CD4-positive, alpha-beta memory T cell (primary cell): Measurements from ENCODE around the gene SUMF1. TPM values are rescaled to one million over a fixed set of nuclear protein-coding genes. Genes with fewer than 3 reads are reported as not detected.

Experiments
- CTCF ChIA-PET: fragments of 350-600 bp; sonication (Branson Sonifier 250); formaldehyde crosslinking; loops from one replicate; lab custom pipeline; 2021; ENCODE audit warnings: inconsistent platforms; ENCODE audit not compliant: partially characterized antibody; lab: Charles Lee
- POLR2A ChIA-PET: fragments of 350-600 bp; sonication (Branson Sonifier 250); formaldehyde crosslinking; loops from one replicate; lab custom pipeline; 2021; ENCODE audit not compliant: partially characterized antibody; lab: Charles Lee
- DNase-seq, 5 donors: peaks; one replicate each; pipeline versions ENCODE4 v3.0.0 to v3.0.0-alpha.2; 2020 to 2022; ENCODE audit warnings: mixed read lengths in 1 of 5
- H3K27ac ChIP-seq: one replicate; pipeline ENCODE4 v1.7.0; 2013; ENCODE audit warnings: low read depth, low read length
- H3K27me3 ChIP-seq: 2 replicates; pipeline ENCODE4 v1.7.0; 2013; ENCODE audit warnings: mild to moderate bottlenecking, low read length, moderate library complexity; ENCODE audit not compliant: insufficient read depth
- H3K36me3 ChIP-seq: 2 replicates; pipeline ENCODE4 v1.7.0; 2013; ENCODE audit warnings: mild to moderate bottlenecking, low read length, moderate library complexity; ENCODE audit not compliant: insufficient read depth
- H3K4me1 ChIP-seq: 2 replicates; pipeline ENCODE4 v1.7.0; 2013; ENCODE audit warnings: mild to moderate bottlenecking, low read length, moderate library complexity; ENCODE audit not compliant: insufficient read depth
- H3K4me3 ChIP-seq, 2 donors: one replicate each; pipeline ENCODE4 v1.7.0; 2013; ENCODE audit warnings: low read length in 2 of 2, mild to moderate bottlenecking in 1 of 2
- H3K9me3 ChIP-seq, 2 donors: one replicate each; pipeline ENCODE4 v1.7.0; 2013; ENCODE audit warnings: low read length in 2 of 2, control low read depth in 1 of 2; ENCODE audit not compliant: control insufficient read depth in 1 of 2
- H3K27ac Mint-ChIP-seq, 7 donors: one replicate each; pipeline ENCODE4 v1.8.0; 2020 to 2021; ENCODE audit warnings: mixed read lengths in 7 of 7, mild to moderate bottlenecking in 6 of 7, inconsistent platforms in 3 of 7, moderate library complexity in 3 of 7
- H3K27me3 Mint-ChIP-seq, 2 donors: one replicate each; pipeline ENCODE4 v1.8.0; 2020 to 2021; ENCODE audit warnings: mixed read lengths in 2 of 2
- H3K36me3 Mint-ChIP-seq, 2 donors: one replicate each; pipeline ENCODE4 v1.8.0; 2020 to 2021; ENCODE audit warnings: mixed read lengths in 2 of 2, inconsistent platforms in 1 of 2, mild to moderate bottlenecking in 1 of 2
- H3K4me1 Mint-ChIP-seq, 4 donors: one replicate each; pipeline ENCODE4 v1.8.0; 2020 to 2021; ENCODE audit warnings: mixed read lengths in 4 of 4, mild to moderate bottlenecking in 1 of 4
- H3K4me3 Mint-ChIP-seq, 8 donors: one replicate each; pipeline ENCODE4 v1.8.0; 2020 to 2021; ENCODE audit warnings: mixed read lengths in 8 of 8, mild to moderate bottlenecking in 7 of 8, moderate library complexity in 6 of 8, inconsistent platforms in 3 of 8
- H3K9me3 Mint-ChIP-seq, 8 donors: one replicate each; pipeline ENCODE4 v1.8.0; 2020 to 2021; ENCODE audit warnings: mixed read lengths in 8 of 8, mild to moderate bottlenecking in 5 of 8, inconsistent platforms in 3 of 8, moderate library complexity in 1 of 8
- intact Hi-C: fragments of 100-400 bp; cut with micrococcal nuclease; formaldehyde crosslinking; loops from one replicate; pipeline ENCODE4 v1.15.1; 2023
- polyA plus RNA-seq, 2 donors: library from polyadenylated mRNA; unstranded; fragments of 300-500 nt; fragmentation: Illumina TruSeq; gene quantifications; one replicate each; pipeline ENCODE4 v1.2.3, GENCODE V29; 2021
- total RNA-seq, 2 experiments: library from RNA; stranded (reverse); gene quantifications; one replicate each; pipeline ENCODE4 v1.2.3, GENCODE V29; 2021

Gene SUMF1
- total and polyA plus RNA-seq, 4 experiments from 2014 or later = 13.9 to 38.3 (median 22.3) TPM

GRCh38 chr3:4338751-4339150 lies 128.3 kb downstream of the SUMF1 start:
- Mint-ChIP-seq H3K9me3 (peaks cover 0 to 1% (median 0%) of the 10 kb centered on the region in 8 donors), H3K4me1 (no peaks in the 10 kb centered on the region), H3K36me3 (peaks cover 1 to 12% of the 10 kb centered on the region in 2 donors), H3K27me3 (no peaks in the 10 kb centered on the region), H3K4me3 (no peak overlapping the region), H3K27ac (no peak overlapping the region)
- intact Hi-C loops = no loop called here
- no peak for DNase-seq
- Histone ChIP-seq H3K36me3 (no peaks in the 10 kb centered on the region), H3K27ac (no peak overlapping the region), H3K4me3 (no peak overlapping the region), H3K4me1 (no peaks in the 10 kb centered on the region), H3K27me3 (no peaks in the 10 kb centered on the region), H3K9me3 (no peaks in the 10 kb centered on the region)
- ChIA-PET POLR2A (no interaction called here), CTCF (interaction anchor here (4.6 kb wide), 1 partner anchor 12 kb away, joined by 29 read pairs; no protein-coding TSS in a partner anchor)

- no peak for DNase-seq
- Mint-ChIP-seq H3K4me1 (no peaks in the 10 kb centered on the region), H3K36me3 (peaks cover 0 to 12% of the 10 kb centered on the region in 2 donors), H3K9me3 (peaks cover 0 to 2% (median 0%) of the 10 kb centered on the region in 8 donors), H3K27me3 (no peaks in the 10 kb centered on the region), H3K4me3 (no peak overlapping the region), H3K27ac (peak overlapping the region in 1 of 7 donors; percentile 43)
- ChIA-PET CTCF (interaction anchor here (1.7 to 1.9 kb wide), 2 partner anchors 10 to 14 kb away, joined by 3 to 4 read pairs; no protein-coding TSS in a partner anchor), POLR2A (no interaction called here)
- Histone ChIP-seq H3K4me3 (no peak overlapping the region), H3K9me3 (no peaks in the 10 kb centered on the region), H3K36me3 (no peaks in the 10 kb centered on the region), H3K4me1 (no peaks in the 10 kb centered on the region), H3K27me3 (no peaks in the 10 kb centered on the region), H3K27ac (no peak overlapping the region)
- intact Hi-C loops = no loop called here
These were observed 130.1 kb downstream of the SUMF1 start for GRCh38 chr3:4336850-4337546.

DNA sequence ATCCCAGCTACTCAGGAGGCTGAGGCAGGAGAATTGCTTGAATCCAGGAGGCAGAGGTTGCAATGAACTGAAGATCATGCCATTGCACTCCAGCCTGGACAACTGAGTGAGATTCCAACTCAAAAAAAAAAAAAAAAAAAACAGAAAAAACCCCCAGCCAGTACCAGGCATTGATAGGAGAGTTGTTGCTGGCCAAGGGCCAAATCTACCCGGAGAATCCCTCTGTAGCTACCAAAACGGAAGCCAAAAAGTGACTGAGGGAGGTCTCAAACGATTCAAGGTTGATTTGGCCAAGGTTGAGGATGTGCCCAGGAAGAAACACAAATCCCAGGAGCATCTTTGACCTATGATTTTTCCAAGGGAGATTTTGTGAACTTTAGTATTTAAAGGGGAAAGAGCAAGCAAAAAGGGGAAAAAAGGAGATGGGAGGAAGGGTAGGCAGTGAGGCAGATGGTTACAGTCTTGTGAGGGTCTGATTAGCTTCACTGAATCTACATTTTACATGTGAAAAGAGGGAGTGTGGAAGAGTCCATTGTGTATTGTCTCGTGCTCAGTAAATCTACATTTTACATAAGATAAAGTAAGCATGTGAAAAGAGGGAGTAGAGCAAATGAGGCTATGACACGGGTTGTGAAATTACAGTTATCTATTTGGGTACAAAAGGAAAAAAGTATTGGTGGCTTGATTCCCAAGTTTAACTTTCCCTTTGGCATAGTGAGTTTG lies 131.1 kb downstream of the SUMF1 start:
- intact Hi-C loops = no loop called here
- no peak overlapping the region for H3K4me3 ChIP-seq
- POLR2A ChIA-PET = no interaction called here
- H3K4me3 Mint-ChIP-seq = no peak overlapping the region
- H3K4me1 Mint-ChIP-seq = no peaks in the 10 kb centered on the region
- no peaks in the 10 kb centered on the region for H3K27me3 Mint-ChIP-seq
- H3K36me3 Mint-ChIP-seq = peaks cover 0 to 12% of the 10 kb centered on the region in 2 donors
- no peak overlapping the region for H3K27ac Mint-ChIP-seq
- H3K9me3 ChIP-seq = no peaks in the 10 kb centered on the region
- H3K27ac ChIP-seq = no peak overlapping the region
- H3K9me3 Mint-ChIP-seq = peaks cover 0 to 4% (median 0%) of the 10 kb centered on the region in 8 donors
- CTCF ChIA-PET = interaction anchor here (0.6 to 2.3 kb wide), 3 partner anchors 9 to 1076 kb away, joined by 4 to 10 read pairs (median 5); no protein-coding TSS in a partner anchor
- DNase-seq = no peak
- no peaks in the 10 kb centered on the region for H3K27me3 ChIP-seq
- H3K36me3 ChIP-seq = no peaks in the 10 kb centered on the region
- H3K4me1 ChIP-seq = no peaks in the 10 kb centered on the region

DNA sequence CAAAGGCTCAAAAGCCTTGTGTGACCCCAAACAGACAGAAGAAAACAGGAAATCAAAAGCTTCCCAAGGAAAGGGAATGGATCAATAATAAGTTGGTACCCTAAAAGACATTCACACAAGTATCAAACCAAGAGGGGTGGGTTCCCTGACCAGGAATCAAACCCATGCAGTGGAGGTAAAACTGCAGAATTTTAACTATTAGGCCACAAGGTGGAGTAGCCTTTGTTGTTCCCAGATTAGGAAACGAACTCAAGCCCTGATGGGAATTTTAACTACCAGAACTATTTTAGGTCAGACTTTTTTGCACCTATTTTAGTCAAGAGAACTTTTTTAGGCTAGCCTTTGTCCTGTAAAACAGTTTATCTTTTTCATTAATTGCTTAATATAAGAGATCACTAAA lies 132.5 kb downstream of the SUMF1 start:
- ChIA-PET CTCF (interaction anchor here (2.3 kb wide), 1 partner anchor 17 kb away, joined by 10 read pairs; no protein-coding TSS in a partner anchor), POLR2A (no interaction called here)

GRCh38 chr3:4332991-4333390 lies 134.1 kb downstream of the SUMF1 start:
- H3K27me3 Mint-ChIP-seq = no peaks in the 10 kb centered on the region
- DNase-seq = no peak
- Histone ChIP-seq H3K27ac (no peak overlapping the region), H3K4me3 (no peak overlapping the region), H3K9me3 (no peaks in the 10 kb centered on the region), H3K4me1 (no peaks in the 10 kb centered on the region), H3K27me3 (no peaks in the 10 kb centered on the region), H3K36me3 (no peaks in the 10 kb centered on the region)
- CTCF ChIA-PET = interaction anchor here (1.3 to 1.5 kb wide), 2 partner anchors 8 to 18 kb away, joined by 3 to 4 read pairs; no protein-coding TSS in a partner anchor
- peaks cover 0 to 30% (median 18%) of the 10 kb centered on the region in 8 donors for H3K9me3 Mint-ChIP-seq
- H3K36me3 Mint-ChIP-seq = peaks cover 0 to 18% of the 10 kb centered on the region in 2 donors
- no peak overlapping the region for H3K4me3 Mint-ChIP-seq
- H3K4me1 Mint-ChIP-seq = no peaks in the 10 kb centered on the region
- POLR2A ChIA-PET = no interaction called here
- H3K27ac Mint-ChIP-seq = peak overlapping the region in 1 of 7 donors; percentile 66
- intact Hi-C loops = no loop called here

More for the DNA sequence above, 132.5 kb downstream of the SUMF1 start:
- H3K9me3 ChIP-seq = no peaks in the 10 kb centered on the region
- H3K4me1 ChIP-seq = no peaks in the 10 kb centered on the region
- Mint-ChIP-seq H3K27me3 (no peaks in the 10 kb centered on the region), H3K9me3 (peaks cover 0 to 16% (median 9%) of the 10 kb centered on the region in 8 donors), H3K36me3 (peaks cover 0 to 15% of the 10 kb centered on the region in 2 donors), H3K27ac (peak overlapping the region in 1 of 7 donors; percentile 15), H3K4me3 (no peak overlapping the region), H3K4me1 (no peaks in the 10 kb centered on the region)
- no peak for DNase-seq
- intact Hi-C loops = no loop called here
- H3K4me3 ChIP-seq = no peak overlapping the region
- H3K27ac ChIP-seq = no peak overlapping the region
- no peaks in the 10 kb centered on the region for H3K36me3 ChIP-seq
- H3K27me3 ChIP-seq = no peaks in the 10 kb centered on the region

- CTCF ChIA-PET = interaction anchor here (1.3 to 1.5 kb wide), 2 partner anchors 9 to 18 kb away, joined by 3 to 4 read pairs; no protein-coding TSS in a partner anchor
- peak overlapping the region in 1 of 7 donors; percentile 66 for H3K27ac Mint-ChIP-seq
- Histone ChIP-seq H3K27me3 (no peaks in the 10 kb centered on the region), H3K27ac (no peak overlapping the region), H3K36me3 (no peaks in the 10 kb centered on the region), H3K4me3 (no peak overlapping the region), H3K9me3 (no peaks in the 10 kb centered on the region), H3K4me1 (no peaks in the 10 kb centered on the region)
- intact Hi-C loops = no loop called here
- H3K27me3 Mint-ChIP-seq = no peaks in the 10 kb centered on the region
- POLR2A ChIA-PET = no interaction called here
- peaks cover 0 to 30% (median 17%) of the 10 kb centered on the region in 8 donors for H3K9me3 Mint-ChIP-seq
- no peak overlapping the region for H3K4me3 Mint-ChIP-seq
- no peaks in the 10 kb centered on the region for H3K4me1 Mint-ChIP-seq
- peaks cover 0 to 18% of the 10 kb centered on the region in 2 donors for H3K36me3 Mint-ChIP-seq
- DNase-seq = no peak
These were observed 134.5 kb downstream of the SUMF1 start for GRCh38 chr3:4332574-4332973.

DNA sequence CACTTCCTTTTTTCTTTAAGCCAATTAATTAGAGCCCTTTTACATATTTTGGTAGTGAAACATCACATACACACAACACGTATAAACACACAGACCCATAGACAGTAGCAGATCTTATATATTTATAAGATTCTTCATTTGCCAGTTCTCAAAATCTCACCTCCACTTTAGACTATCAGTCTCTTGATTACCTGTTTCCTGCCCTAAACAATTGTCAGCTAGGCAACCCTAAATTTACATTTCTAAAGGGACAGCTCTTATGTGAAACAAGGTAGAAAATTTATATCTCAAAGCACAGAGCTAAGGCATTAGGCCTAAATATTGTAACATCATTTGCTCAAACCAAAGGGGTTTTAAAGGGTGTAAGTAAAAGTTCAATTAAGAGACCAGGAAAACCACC lies 135.0 kb downstream of the SUMF1 start:
- Mint-ChIP-seq H3K27ac (no peak overlapping the region), H3K4me1 (no peaks in the 10 kb centered on the region), H3K36me3 (peaks cover 0 to 18% of the 10 kb centered on the region in 2 donors), H3K27me3 (no peaks in the 10 kb centered on the region), H3K9me3 (peaks cover 0 to 30% (median 18%) of the 10 kb centered on the region in 8 donors), H3K4me3 (no peak overlapping the region)
- Histone ChIP-seq H3K27ac (no peak overlapping the region), H3K27me3 (no peaks in the 10 kb centered on the region), H3K36me3 (no peaks in the 10 kb centered on the region), H3K9me3 (no peaks in the 10 kb centered on the region), H3K4me3 (no peak overlapping the region), H3K4me1 (no peaks in the 10 kb centered on the region)
- ChIA-PET CTCF (interaction anchor here (1.3 to 1.5 kb wide), 2 partner anchors 9 to 19 kb away, joined by 3 to 4 read pairs; no protein-coding TSS in a partner anchor), POLR2A (no interaction called here)
- intact Hi-C loops = no loop called here
- no peak for DNase-seq
